T-helper 1 cell treated with Interleukin-12 subunit alpha and Interleukin-12 subunit beta and Interleukin-4 antibody, amounts not matched to agents 30 μg/mL and 1 μg/mL, for 36 hours (primary cell): ENCODE results near the gene UBE2L5.
"Not testable (repeated sequence)": the region's sequence is repeated elsewhere in the genome, so short reads cannot be mapped to it uniquely, and the experiment has no call there.

Experiments
- H3K27ac Mint-ChIP-seq: one replicate; pipeline ENCODE4 v1.8.0; 2021; ENCODE audit warnings: mild to moderate bottlenecking, mixed read lengths
- H3K27me3 Mint-ChIP-seq: one replicate; pipeline ENCODE4 v1.8.0; 2021; ENCODE audit warnings: low read depth, mixed read lengths
- H3K36me3 Mint-ChIP-seq: one replicate; pipeline ENCODE4 v1.8.0; 2021; ENCODE audit warnings: low read depth, mixed read lengths
- H3K4me1 Mint-ChIP-seq: one replicate; pipeline ENCODE4 v1.8.0; 2021; ENCODE audit warnings: low read depth, mixed read lengths
- H3K4me3 Mint-ChIP-seq: one replicate; pipeline ENCODE4 v1.8.0; 2021; ENCODE audit warnings: mild to moderate bottlenecking, moderate library complexity, mixed read lengths
- H3K9me3 Mint-ChIP-seq: one replicate; pipeline ENCODE4 v1.8.0; 2021; ENCODE audit warnings: mixed read lengths

The UBE2L5 gene

GRCh38 chr13:30440910-30441703, 18.8 kb downstream of the UBE2L5 start:
- H3K27me3 Mint-ChIP-seq: peaks cover 17% of the 10 kb centered on the region
- peak overlapping the region; percentile 52 for H3K27ac Mint-ChIP-seq
- no peak overlapping the region for H3K4me3 Mint-ChIP-seq
- no peaks in the 10 kb centered on the region for H3K36me3 Mint-ChIP-seq
- no peaks in the 10 kb centered on the region for H3K9me3 Mint-ChIP-seq
- H3K4me1 Mint-ChIP-seq: peaks cover 9% of the 10 kb centered on the region

- H3K27me3 Mint-ChIP-seq: peaks cover 9% of the 10 kb centered on the region
- H3K4me1 Mint-ChIP-seq: peaks cover 10% of the 10 kb centered on the region
- no peaks in the 10 kb centered on the region for H3K9me3 Mint-ChIP-seq
- H3K4me3 Mint-ChIP-seq: no peak overlapping the region
- no peaks in the 10 kb centered on the region for H3K36me3 Mint-ChIP-seq
- H3K27ac Mint-ChIP-seq: no peak overlapping the region
These were observed 20.6 kb downstream of the UBE2L5 start for GRCh38 chr13:30442926-30443325.

GRCh38 chr13:30443491-30443890, 21.2 kb downstream of the UBE2L5 start:
- not testable (repeated sequence) for H3K9me3 Mint-ChIP-seq, H3K27ac Mint-ChIP-seq, H3K27me3 Mint-ChIP-seq, H3K4me1 Mint-ChIP-seq, H3K36me3 Mint-ChIP-seq, H3K4me3 Mint-ChIP-seq

GRCh38 chr13:30443957-30444404, 21.7 kb downstream of the UBE2L5 start:
- no peaks in the 10 kb centered on the region for H3K36me3 Mint-ChIP-seq
- H3K27ac Mint-ChIP-seq: no peak overlapping the region
- no peaks in the 10 kb centered on the region for H3K9me3 Mint-ChIP-seq
- H3K27me3 Mint-ChIP-seq: peaks cover 4% of the 10 kb centered on the region
- H3K4me1 Mint-ChIP-seq: peaks cover 9% of the 10 kb centered on the region
- no peak overlapping the region for H3K4me3 Mint-ChIP-seq

GRCh38 chr13:30446126-30446500, 23.8 kb downstream of the UBE2L5 start:
- Mint-ChIP-seq H3K27ac (no peak overlapping the region), H3K4me3 (no peak overlapping the region), H3K9me3 (no peaks in the 10 kb centered on the region), H3K4me1 (peaks cover 7% of the 10 kb centered on the region), H3K36me3 (no peaks in the 10 kb centered on the region), H3K27me3 (peaks cover 4% of the 10 kb centered on the region)

- Mint-ChIP-seq H3K4me1 (peaks cover 2% of the 10 kb centered on the region), H3K9me3 (no peaks in the 10 kb centered on the region), H3K36me3 (no peaks in the 10 kb centered on the region), H3K27me3 (peaks cover 4% of the 10 kb centered on the region), H3K27ac (no peak overlapping the region), H3K4me3 (no peak overlapping the region)
These were observed 26.1 kb downstream of the UBE2L5 start for GRCh38 chr13:30448441-30448840.

- peaks cover 4% of the 10 kb centered on the region for H3K27me3 Mint-ChIP-seq
These were observed 27.8 kb downstream of the UBE2L5 start for GRCh38 chr13:30450066-30450465.

GRCh38 chr13:30451476-30451875, 29.2 kb downstream of the UBE2L5 start:
- H3K27ac Mint-ChIP-seq, H3K9me3 Mint-ChIP-seq, H3K27me3 Mint-ChIP-seq, H3K36me3 Mint-ChIP-seq, H3K4me3 Mint-ChIP-seq, H3K4me1 Mint-ChIP-seq: not testable (repeated sequence)

More at GRCh38 chr13:30450066-30450465, 27.8 kb downstream of the UBE2L5 start:
- no peak overlapping the region for H3K27ac Mint-ChIP-seq
- no peaks in the 10 kb centered on the region for H3K36me3 Mint-ChIP-seq
- no peak overlapping the region for H3K4me3 Mint-ChIP-seq
- H3K9me3 Mint-ChIP-seq: no peaks in the 10 kb centered on the region
- H3K4me1 Mint-ChIP-seq: peaks cover 2% of the 10 kb centered on the region

- H3K9me3 Mint-ChIP-seq: no peaks in the 10 kb centered on the region
- H3K4me3 Mint-ChIP-seq: no peak overlapping the region
- H3K4me1 Mint-ChIP-seq: peaks cover 4% of the 10 kb centered on the region
- no peaks in the 10 kb centered on the region for H3K27me3 Mint-ChIP-seq
- H3K36me3 Mint-ChIP-seq: peaks cover 11% of the 10 kb centered on the region
- no peak overlapping the region for H3K27ac Mint-ChIP-seq
These were observed 31.4 kb downstream of the UBE2L5 start for GRCh38 chr13:30453727-30454126.

GRCh38 chr13:30454991-30455390, 32.7 kb downstream of the UBE2L5 start:
- peaks cover 9% of the 10 kb centered on the region for H3K4me1 Mint-ChIP-seq
- H3K36me3 Mint-ChIP-seq: peaks cover 21% of the 10 kb centered on the region
- no peaks in the 10 kb centered on the region for H3K27me3 Mint-ChIP-seq
- no peak overlapping the region for H3K4me3 Mint-ChIP-seq
- no peak overlapping the region for H3K27ac Mint-ChIP-seq
- no peaks in the 10 kb centered on the region for H3K9me3 Mint-ChIP-seq

- Mint-ChIP-seq H3K36me3 (peaks cover 23% of the 10 kb centered on the region), H3K27me3 (no peaks in the 10 kb centered on the region), H3K27ac (no peak overlapping the region), H3K4me1 (peaks cover 10% of the 10 kb centered on the region), H3K4me3 (no peak overlapping the region), H3K9me3 (no peaks in the 10 kb centered on the region)
These were observed 34.0 kb downstream of the UBE2L5 start for GRCh38 chr13:30456290-30456689.

- Mint-ChIP-seq H3K4me3 (no peak overlapping the region), H3K27ac (no peak overlapping the region), H3K4me1 (peaks cover 19% of the 10 kb centered on the region), H3K27me3 (no peaks in the 10 kb centered on the region), H3K9me3 (no peaks in the 10 kb centered on the region), H3K36me3 (peaks cover 33% of the 10 kb centered on the region)
These were observed 35.1 kb downstream of the UBE2L5 start for GRCh38 chr13:30457306-30457891.

GRCh38 chr13:30461279-30462066, 39.2 kb downstream of the UBE2L5 start:
- peaks cover 29% of the 10 kb centered on the region for H3K4me1 Mint-ChIP-seq
- not testable (repeated sequence) for H3K27me3 Mint-ChIP-seq, H3K9me3 Mint-ChIP-seq
- peaks cover 51% of the 10 kb centered on the region for H3K36me3 Mint-ChIP-seq
- H3K27ac Mint-ChIP-seq: peak overlapping the region; percentile 59
- peak overlapping the region; percentile 77 for H3K4me3 Mint-ChIP-seq

GRCh38 chr13:30463787-30464495, 41.6 kb downstream of the UBE2L5 start:
- H3K4me1 Mint-ChIP-seq: peaks cover 33% of the 10 kb centered on the region
- peaks cover 39% of the 10 kb centered on the region for H3K36me3 Mint-ChIP-seq
- H3K9me3 Mint-ChIP-seq: no peaks in the 10 kb centered on the region
- peak overlapping the region; percentile 99 for H3K27ac Mint-ChIP-seq
- H3K27me3 Mint-ChIP-seq: peaks cover 3% of the 10 kb centered on the region
- peak overlapping the region; percentile 94 for H3K4me3 Mint-ChIP-seq
